ENCODE results near the gene TMEM219.

Gene TMEM219

GRCh38 chr16:30000735-30001631, 39.1 kb downstream of the TMEM219 start:
- Histone ChIP-seq H3K27ac (ENCODE audit: low read depth, low read length) (no peak overlapping the region), H3K4me3 (ENCODE audit: low read depth, low read length) (no peak overlapping the region), H3K27me3 (ENCODE audit: control insufficient read depth, insufficient read depth, low read length) (no peaks in the 10 kb centered on the region), H3K9me3 (ENCODE audit: control insufficient read depth, insufficient read depth, low read depth, low read length) (no peaks in the 10 kb centered on the region), H3K4me1 (ENCODE audit: control insufficient read depth, insufficient read depth, low read length) (no peaks in the 10 kb centered on the region), H3K36me3 (ENCODE audit: control insufficient read depth, insufficient read depth, low read length) (peaks cover 35% of the 10 kb centered on the region), H3K9ac (ENCODE audit: low read length) (no peak overlapping the region)

- Histone ChIP-seq H3K4me1 (ENCODE audit: control insufficient read depth, insufficient read depth, low read length) (no peaks in the 10 kb centered on the region), H3K4me3 (ENCODE audit: low read depth, low read length) (no peak overlapping the region), H3K9ac (ENCODE audit: low read length) (no peak overlapping the region), H3K36me3 (ENCODE audit: control insufficient read depth, insufficient read depth, low read length) (peaks cover 40% of the 10 kb centered on the region), H3K27ac (ENCODE audit: low read depth, low read length) (no peak overlapping the region), H3K9me3 (ENCODE audit: control insufficient read depth, insufficient read depth, low read depth, low read length) (no peaks in the 10 kb centered on the region), H3K27me3 (ENCODE audit: control insufficient read depth, insufficient read depth, low read length) (no peaks in the 10 kb centered on the region)
Measured at GRCh38 chr16:30002614-30003346, 40.9 kb downstream of the TMEM219 start.

- no peak overlapping the region for H3K4me3 ChIP-seq (ENCODE audit: low read depth, low read length)
- no peaks in the 10 kb centered on the region for H3K9me3 ChIP-seq (ENCODE audit: control insufficient read depth, insufficient read depth, low read depth, low read length)
- H3K4me1 ChIP-seq (ENCODE audit: control insufficient read depth, insufficient read depth, low read length): no peaks in the 10 kb centered on the region
- no peak overlapping the region for H3K9ac ChIP-seq (ENCODE audit: low read length)
- H3K36me3 ChIP-seq (ENCODE audit: control insufficient read depth, insufficient read depth, low read length): peaks cover 39% of the 10 kb centered on the region
- H3K27ac ChIP-seq (ENCODE audit: low read depth, low read length): no peak overlapping the region
- H3K27me3 ChIP-seq (ENCODE audit: control insufficient read depth, insufficient read depth, low read length): peaks cover 2% of the 10 kb centered on the region; the same call in 1 of the 2 replicates
Measured at GRCh38 chr16:30003670-30004423, 42.0 kb downstream of the TMEM219 start.

- H3K27me3 ChIP-seq (ENCODE audit: control insufficient read depth, insufficient read depth, low read length): peaks cover 8% of the 10 kb centered on the region
- no peaks in the 10 kb centered on the region for H3K9me3 ChIP-seq (ENCODE audit: control insufficient read depth, insufficient read depth, low read depth, low read length)
- H3K9ac ChIP-seq (ENCODE audit: low read length): no peak overlapping the region
- peaks cover 36% of the 10 kb centered on the region for H3K36me3 ChIP-seq (ENCODE audit: control insufficient read depth, insufficient read depth, low read length)
- no peaks in the 10 kb centered on the region for H3K4me1 ChIP-seq (ENCODE audit: control insufficient read depth, insufficient read depth, low read length)
- no peak overlapping the region for H3K27ac ChIP-seq (ENCODE audit: low read depth, low read length)
- no peak overlapping the region for H3K4me3 ChIP-seq (ENCODE audit: low read depth, low read length)
Measured at GRCh38 chr16:30004424-30004776, 42.5 kb downstream of the TMEM219 start.

GRCh38 chr16:30004811-30005242, 42.9 kb downstream of the TMEM219 start:
- Histone ChIP-seq H3K9me3 (ENCODE audit: control insufficient read depth, insufficient read depth, low read depth, low read length) (no peaks in the 10 kb centered on the region), H3K4me3 (ENCODE audit: low read depth, low read length) (no peak overlapping the region), H3K36me3 (ENCODE audit: control insufficient read depth, insufficient read depth, low read length) (peaks cover 33% of the 10 kb centered on the region), H3K27me3 (ENCODE audit: control insufficient read depth, insufficient read depth, low read length) (peaks cover 12% of the 10 kb centered on the region), H3K4me1 (ENCODE audit: control insufficient read depth, insufficient read depth, low read length) (0 out of 2 replicates have a peak, but pooled peaks cover under 1% of the 10 kb centered on the region), H3K27ac (ENCODE audit: low read depth, low read length) (no peak overlapping the region), H3K9ac (ENCODE audit: low read length) (no peak overlapping the region)

- no peaks in the 10 kb centered on the region for H3K9me3 ChIP-seq (ENCODE audit: control insufficient read depth, insufficient read depth, low read depth, low read length)
- H3K4me3 ChIP-seq (ENCODE audit: low read depth, low read length): no peak overlapping the region
- no peak overlapping the region for H3K27ac ChIP-seq (ENCODE audit: low read depth, low read length)
- H3K36me3 ChIP-seq (ENCODE audit: control insufficient read depth, insufficient read depth, low read length): peaks cover 31% of the 10 kb centered on the region
- peaks cover 19% of the 10 kb centered on the region for H3K27me3 ChIP-seq (ENCODE audit: control insufficient read depth, insufficient read depth, low read length)
- peaks cover 6% of the 10 kb centered on the region; the same call in 1 of the 2 replicates for H3K4me1 ChIP-seq (ENCODE audit: control insufficient read depth, insufficient read depth, low read length)
- no peak overlapping the region for H3K9ac ChIP-seq (ENCODE audit: low read length)
Measured at GRCh38 chr16:30005341-30006094, 43.6 kb downstream of the TMEM219 start.

- Histone ChIP-seq H3K27ac (ENCODE audit: low read depth, low read length) (no peak overlapping the region), H3K27me3 (ENCODE audit: control insufficient read depth, insufficient read depth, low read length) (peaks cover 24% of the 10 kb centered on the region), H3K36me3 (ENCODE audit: control insufficient read depth, insufficient read depth, low read length) (peaks cover 31% of the 10 kb centered on the region), H3K9ac (ENCODE audit: low read length) (no peak overlapping the region), H3K9me3 (ENCODE audit: control insufficient read depth, insufficient read depth, low read depth, low read length) (no peaks in the 10 kb centered on the region), H3K4me1 (ENCODE audit: control insufficient read depth, insufficient read depth, low read length) (peaks cover 6% of the 10 kb centered on the region; the same call in 1 of the 2 replicates), H3K4me3 (ENCODE audit: low read depth, low read length) (no peak overlapping the region)
Measured at GRCh38 chr16:30006095-30006473, 44.2 kb downstream of the TMEM219 start.

GRCh38 chr16:30006659-30007377, 44.9 kb downstream of the TMEM219 start:
- Histone ChIP-seq H3K4me3 (ENCODE audit: low read depth, low read length) (no peak overlapping the region), H3K9ac (ENCODE audit: low read length) (no peak overlapping the region), H3K4me1 (ENCODE audit: control insufficient read depth, insufficient read depth, low read length) (peaks cover 9% of the 10 kb centered on the region), H3K27ac (ENCODE audit: low read depth, low read length) (no peak overlapping the region), H3K36me3 (ENCODE audit: control insufficient read depth, insufficient read depth, low read length) (peaks cover 30% of the 10 kb centered on the region), H3K27me3 (ENCODE audit: control insufficient read depth, insufficient read depth, low read length) (peaks cover 30% of the 10 kb centered on the region), H3K9me3 (ENCODE audit: control insufficient read depth, insufficient read depth, low read depth, low read length) (no peaks in the 10 kb centered on the region)

GRCh38 chr16:30007378-30007895, 45.6 kb downstream of the TMEM219 start:
- Histone ChIP-seq H3K36me3 (ENCODE audit: control insufficient read depth, insufficient read depth, low read length) (peaks cover 23% of the 10 kb centered on the region), H3K27ac (ENCODE audit: low read depth, low read length) (no peak overlapping the region), H3K9ac (ENCODE audit: low read length) (no peak overlapping the region), H3K4me1 (ENCODE audit: control insufficient read depth, insufficient read depth, low read length) (peaks cover 15% of the 10 kb centered on the region), H3K4me3 (ENCODE audit: low read depth, low read length) (no peak overlapping the region), H3K27me3 (ENCODE audit: control insufficient read depth, insufficient read depth, low read length) (peaks cover 36% of the 10 kb centered on the region), H3K9me3 (ENCODE audit: control insufficient read depth, insufficient read depth, low read depth, low read length) (no peaks in the 10 kb centered on the region)

Measured in HUES6 (cell line).